Stimulated activated CD4-positive, alpha-beta T cell treated with anti-CD3 and anti-CD28 coated beads, TNF-alpha, amount 100 ng/mL, for 1 hour (primary cell): ENCODE measurements around the gene DPCD.

Source experiments
- DNase-seq, 3 donors: peaks; one replicate each; pipeline ENCODE4 v3.0.0-alpha.2; 2020; ENCODE audit warnings: low read depth in 3 of 3, low spot score in 1 of 3

Gene DPCD

DNA sequence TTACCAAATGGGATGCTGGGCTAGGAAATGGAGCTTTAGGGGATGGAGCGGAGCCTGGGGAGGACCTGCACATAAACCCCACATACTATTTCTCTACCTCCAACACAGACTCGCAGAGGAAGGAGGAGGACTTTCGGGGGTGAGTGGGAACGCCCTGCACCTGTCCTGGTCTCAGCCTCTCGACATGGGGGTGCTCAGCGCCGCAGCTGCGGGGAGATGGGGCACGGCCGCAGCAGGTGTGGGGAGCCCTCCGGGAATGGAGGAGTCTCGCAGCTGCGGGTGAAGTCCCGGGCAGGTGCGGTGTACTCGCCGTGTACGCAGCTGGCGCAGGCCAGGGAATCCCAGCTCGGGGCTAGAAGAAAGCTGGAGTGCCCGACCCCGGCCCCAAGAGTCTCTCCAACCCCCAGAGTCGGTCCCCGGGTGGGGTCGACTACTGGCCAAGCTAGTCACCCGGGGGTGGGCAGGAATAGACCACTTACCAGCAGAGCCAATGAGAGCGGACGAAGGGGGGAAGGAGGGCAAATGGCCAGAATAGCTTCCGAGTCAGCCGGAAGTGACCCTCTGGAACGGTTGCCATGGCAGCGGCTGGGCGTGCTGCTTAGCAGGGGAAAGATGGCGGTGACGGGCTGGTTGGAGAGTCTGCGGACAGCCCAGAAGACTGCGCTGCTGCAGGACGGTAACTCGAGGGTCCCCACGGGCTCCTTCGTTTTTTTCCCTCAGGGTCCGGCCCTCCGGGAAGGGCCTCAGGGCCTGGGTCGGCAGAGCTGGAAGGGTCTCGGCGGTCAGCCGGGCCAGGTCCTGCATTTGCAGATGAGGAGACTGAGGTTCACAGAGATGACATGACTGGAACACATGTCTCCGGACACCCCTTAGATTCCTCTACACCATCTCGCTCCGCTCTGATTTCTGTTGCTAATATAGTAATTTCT, at the start of gene DPCD, which contains the start of gene POLL:
DPCD (plus strand) TSS at position 597 of the 929 bp plus-strand sequence; CDS start at position 613, 16 bp downstream.
POLL (minus strand) TSS at position 533 of the 929 bp plus-strand sequence. CDS start 897 bp downstream, outside the sequence.
- peak; percentile 75 to 82 (median 75) for DNase-seq

DNA sequence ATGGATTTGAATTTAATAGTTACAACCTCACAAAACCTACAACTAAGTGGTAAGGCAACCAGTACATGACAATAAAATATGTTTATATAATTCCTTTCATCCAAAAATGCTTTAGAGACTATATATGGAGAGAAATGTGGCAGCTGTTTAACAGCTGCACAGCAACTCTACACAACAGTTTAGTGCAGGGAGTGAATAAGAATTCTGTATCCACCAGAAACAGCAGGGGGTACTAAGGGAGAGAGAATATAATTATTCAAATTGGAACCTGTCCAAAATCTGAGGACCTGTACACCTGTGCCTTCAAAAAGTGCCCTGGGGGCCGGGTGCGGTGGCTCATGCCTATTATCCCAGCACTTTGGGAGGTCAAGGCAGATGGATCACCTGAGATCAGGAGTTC, 49.7 kb upstream of the DPCD start:
- DNase-seq = no peak

DNA sequence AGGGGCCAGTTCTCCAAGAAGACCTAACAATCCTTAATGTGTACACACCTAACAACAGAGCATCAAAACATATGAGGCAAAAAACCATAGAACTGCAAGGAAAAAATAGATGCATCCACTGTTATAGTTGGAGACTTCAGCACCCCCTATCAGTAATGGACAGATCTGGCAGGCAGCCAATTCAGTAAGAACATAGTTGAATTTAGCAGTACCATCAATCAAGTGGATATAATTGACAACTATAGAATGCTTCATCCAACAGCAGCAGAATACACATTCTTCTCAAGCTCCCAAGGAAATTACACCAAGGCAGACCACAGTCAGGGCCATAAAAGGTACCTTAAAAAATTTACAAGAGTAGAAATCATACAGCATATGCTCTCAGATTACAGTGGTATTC, 42.2 kb upstream of the DPCD start:
- no peak for DNase-seq

DNA sequence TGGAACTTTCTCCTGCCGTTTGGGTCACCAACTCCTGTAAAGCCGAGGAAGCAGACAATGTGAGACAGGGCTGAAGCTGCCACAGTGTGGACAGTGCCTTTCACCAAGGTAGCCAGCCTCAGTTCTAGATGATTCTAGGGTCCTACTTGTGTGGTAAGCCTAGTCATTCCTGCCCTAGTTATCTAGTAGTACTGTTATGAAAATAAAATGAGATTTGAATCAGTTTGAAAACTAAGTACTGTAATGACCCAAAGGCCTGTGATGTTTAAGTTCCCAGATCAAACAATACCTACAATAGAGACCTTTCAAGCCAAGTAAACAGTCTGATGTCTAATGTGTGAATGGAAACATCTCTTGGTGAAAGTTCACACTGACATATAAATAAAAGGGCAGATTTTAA, 37.2 kb upstream of the DPCD start:
- DNase-seq = no peak

DNA sequence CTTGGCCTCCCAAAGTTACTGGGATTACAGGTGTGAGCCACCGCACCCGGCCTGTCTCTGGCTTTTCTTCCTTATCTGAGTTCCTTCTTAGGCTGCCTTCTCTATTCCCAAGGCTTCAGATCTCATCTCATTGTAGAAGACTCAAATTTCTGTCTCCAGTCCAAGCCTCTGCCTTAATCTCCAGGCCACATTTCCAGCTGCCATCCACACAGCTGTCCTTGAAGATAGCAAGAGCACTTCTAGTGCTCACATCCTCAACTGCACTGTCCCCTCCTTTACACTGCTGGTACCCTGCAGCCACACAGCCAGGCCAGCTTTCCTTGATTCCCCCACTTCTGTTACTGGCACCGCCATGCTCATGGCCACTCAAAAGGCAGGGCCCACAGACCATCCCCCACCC, 35.7 kb upstream of the DPCD start:
- no peak for DNase-seq

DNA sequence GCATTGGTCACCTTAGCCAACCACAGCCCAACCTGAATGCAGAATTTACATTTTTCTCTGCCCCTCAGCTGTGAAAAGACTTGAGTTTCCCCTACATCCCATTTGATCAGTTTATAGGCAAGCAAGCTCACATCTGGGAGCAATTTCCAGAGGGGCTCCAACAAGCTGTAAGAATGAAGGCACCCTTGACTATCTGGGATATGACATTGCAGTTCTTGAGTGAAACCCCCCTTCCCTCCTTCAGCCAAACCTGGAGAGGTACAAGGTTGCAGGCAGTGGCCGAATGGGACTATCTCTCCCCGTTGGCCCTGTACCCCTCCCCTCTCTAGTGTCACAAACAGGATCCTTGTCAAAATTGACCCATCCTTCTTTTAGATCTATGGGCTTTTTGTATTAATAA, 30.6 kb upstream of the DPCD start:
- no peak for DNase-seq

DNA sequence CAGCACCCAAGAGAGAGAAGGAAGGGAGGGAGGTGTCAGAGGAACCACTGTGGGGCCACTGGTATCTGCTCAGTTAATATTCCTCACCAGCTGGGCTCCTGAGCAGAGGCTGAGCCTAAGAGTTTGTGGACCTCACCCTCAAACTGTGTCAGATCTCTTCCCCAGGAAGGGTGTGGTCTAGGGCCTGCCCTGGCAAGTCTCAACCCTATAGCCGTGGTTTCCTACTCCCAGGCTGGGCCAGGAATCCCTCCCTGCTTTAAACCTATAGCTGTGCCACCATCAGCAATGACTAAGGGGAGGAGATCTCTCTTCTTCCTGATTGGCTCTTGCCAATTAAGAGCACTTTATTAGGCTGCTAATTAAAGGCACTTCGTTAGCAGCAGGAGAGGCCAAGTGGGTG, 29.9 kb upstream of the DPCD start:
- no peak for DNase-seq

DNA sequence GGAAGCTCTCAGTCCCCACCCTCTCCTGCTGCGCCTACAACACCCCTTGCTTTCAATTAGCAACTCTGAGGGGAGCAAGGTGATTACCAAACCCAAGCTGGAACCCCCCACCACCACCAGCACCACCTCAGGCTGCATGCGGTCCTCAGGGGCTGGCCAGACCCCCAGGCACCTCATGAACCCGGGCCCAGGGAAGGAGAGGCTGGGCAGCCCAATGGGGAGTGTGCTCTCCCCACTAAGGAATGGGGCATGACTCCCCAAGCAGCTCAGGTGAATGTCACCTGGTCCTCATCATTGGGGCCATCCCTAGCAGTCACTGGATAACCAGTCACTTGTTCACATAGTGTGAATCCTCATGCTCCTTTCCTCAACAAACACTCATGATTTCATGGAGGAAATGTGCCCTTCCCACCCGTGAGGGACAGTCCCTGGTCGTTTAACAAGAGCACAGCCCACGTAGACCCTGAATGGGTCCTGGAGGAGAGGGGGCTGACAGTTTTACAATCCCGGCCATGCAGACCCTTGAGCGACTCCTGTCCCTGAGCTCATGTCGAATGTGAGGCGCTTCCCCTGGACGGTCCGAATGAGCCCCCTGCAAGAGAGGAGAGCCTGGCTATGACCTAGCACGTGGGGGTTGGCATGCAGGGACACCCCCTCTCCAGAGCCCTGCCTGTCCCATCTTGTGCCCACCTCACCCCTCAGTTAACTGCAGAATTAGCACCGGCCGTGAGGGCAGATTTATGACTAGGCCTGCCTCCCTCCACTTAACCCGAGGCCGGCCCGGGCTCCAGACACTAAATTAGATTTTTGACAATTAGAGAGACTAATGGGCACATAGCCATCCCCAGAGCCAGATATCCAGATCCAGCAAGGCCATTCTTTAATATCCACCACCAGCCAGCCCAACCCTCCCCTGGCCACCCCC, 29.2 kb upstream of the DPCD start:
- no peak for DNase-seq

DNA sequence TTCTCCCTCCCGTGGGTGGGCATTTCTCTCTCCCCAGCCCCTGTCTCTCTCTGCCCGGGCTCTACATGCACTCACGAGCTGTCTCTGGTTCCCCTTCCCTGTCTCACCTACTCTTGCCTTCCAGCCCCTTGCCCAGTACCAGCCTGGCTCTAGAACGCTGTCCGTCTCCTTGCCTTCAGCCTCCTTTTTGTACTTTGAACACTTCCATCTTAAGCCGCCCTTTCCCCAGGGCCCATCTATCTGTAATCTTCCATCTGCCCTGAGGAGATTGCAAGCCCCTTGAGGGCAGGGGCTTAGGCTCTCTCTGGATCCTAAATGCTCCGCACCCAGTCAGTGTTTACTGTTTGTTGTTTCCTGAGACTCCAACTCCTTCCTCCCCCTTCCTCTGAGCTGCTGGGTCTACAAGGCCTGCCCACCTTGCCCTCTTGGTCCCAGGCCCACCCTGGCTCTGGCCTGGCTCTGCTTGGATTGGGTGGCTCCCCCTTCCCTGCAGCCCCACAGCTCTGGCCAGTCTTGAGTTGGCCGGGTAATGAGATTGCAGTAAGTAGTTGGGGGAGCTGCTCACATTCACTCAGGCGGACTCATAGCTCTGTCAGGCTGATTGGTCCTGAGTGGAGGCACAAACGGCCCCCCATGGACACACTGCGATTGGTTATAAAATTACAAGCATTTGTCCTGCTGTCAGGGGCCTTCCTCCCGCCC, 28.4 kb upstream of the DPCD start:
- no peak for DNase-seq

DNA sequence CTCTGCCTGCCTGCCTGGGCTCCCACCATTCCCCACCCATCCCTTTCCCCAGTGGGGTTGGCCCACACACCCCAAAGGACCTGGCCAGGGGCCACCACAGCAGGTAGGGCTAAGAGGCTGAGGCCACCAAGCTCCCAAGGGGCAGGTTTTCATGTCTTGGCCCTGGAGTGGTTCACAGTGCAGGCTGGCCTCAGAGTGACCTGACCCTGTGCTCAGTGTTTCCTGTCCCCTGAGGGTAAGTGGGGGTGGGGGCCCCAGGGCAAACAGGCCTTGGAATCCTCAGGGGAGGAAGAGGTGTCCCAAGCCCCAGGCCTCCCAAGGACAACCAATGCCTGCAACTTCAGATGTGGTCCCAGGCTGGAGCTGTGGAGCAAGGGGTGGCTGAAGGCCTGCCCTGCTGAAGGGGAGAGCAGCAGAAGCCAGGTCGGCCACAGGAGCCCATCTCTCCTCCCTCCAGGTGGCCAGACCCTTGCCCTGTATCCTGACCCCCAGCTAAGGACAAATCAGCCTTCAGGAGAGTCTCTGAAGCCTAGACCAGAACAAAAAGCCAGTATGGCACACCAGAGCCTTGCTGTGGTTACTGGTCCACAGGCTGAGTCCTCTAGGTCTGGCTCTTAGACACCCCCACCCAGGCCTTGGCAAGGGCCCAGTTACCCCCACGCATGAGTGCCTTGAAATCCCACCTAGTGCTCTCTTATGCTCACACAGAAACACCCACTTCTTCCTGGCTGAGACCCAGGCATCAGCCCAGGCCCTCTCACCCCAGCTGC, 27.6 kb upstream of the DPCD start:
- DNase-seq = no peak

DNA sequence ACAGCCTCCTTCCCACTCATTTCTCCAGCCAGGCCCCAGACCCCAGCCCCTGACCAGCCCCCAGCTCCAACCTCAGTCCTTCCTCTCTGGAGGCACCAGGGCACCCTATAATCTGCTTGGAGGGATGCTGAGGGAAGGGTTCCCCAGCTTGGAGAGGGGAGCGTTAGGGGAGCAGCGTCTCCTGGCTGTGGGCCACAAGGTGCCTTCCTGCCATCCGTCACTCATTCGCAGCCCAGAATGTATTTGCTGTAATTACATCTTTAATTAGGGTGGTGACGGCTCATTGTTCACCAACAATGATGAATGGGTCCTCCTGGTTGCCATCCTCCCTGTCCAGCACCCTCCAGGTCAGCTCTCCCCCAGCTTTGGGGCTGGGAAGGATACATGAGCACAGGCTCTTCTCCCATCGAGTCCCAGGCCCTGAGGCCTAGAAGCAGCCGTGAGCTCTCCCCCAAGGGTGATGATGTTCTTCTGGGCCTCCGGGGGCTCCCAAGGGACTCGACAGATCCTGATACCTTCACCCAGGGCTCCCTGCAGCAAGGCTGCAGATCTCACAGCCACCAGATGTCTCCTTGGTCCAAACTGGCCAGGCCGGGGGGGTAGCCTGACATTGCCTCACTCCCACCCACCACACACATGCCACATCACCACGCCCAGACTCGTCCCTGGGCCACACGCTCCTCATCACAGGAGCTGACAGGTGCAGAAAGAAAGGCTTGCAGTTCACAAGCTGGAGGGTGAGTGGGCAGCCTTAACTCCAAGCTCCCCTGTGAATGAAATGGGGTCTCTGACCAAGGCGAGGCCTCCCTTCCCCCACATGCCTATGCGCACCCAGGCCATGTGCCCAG, 26.8 kb upstream of the DPCD start:
- DNase-seq = no peak

DNA sequence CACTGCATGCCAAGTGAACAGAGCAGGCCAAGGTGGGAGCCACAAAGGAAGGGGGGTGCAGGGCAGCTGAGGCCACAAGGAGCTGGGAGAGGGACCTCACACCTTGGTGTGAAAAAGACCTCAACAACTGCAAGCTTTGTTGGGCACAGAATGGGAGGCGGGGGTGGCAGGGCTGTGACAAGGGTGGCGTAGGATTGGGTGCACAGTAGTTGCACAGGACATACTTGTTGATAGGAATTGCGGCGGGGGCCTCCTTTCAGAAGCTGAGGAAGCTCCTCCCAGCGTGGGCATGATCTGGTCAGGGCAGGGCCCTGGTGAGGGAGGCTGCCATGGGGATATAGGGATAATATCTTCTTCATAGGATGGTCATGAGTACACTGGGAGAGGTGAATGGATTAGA, 25.9 kb upstream of the DPCD start:
- DNase-seq = no peak

DNA sequence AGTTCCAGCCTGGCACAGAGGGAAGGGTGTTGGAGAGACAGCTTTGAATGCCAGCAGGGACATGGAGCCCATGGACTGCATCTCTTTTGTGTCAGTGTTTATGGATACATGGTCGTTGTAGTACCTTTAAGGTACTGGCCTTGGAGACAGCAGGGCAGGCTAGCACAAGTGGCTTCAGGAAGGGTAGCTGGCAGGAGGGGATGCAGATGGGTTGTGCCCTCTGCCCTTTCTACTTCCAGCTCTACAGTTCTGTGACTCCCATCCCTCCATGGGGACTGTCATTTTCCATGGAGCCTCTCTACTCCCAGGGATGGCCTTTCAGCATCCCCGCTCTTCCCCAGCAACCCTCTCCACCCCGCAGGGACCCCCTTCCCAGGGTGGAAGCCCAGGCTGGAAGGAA, 25.1 kb upstream of the DPCD start:
- DNase-seq = no peak

DNA sequence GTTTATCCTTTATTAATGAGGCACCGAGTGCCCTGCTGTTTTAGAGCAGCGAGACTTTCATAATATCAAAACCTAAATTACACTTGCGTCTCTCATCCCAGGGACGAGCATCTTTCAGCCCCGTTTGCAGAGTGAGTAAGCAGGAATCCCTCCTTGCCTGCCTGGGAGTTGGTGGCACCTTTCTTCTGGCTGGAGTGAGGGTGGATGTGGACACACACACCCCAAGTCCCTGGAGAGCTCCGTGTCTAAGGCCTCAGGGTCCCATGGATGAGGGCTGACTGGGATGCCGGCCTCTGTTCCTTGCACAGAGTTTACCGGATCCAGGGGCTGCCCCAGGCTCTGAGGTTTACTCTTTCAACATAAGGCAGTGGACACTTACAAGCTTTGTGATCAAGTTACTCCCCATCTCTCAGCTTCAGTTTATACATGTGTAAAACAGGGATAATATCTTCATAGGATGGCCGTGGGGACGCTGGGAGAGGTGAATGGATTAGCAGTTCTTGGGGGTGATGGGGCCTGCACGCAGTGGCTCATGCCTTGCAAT, 24.6 kb upstream of the DPCD start:
- no peak for DNase-seq

DNA sequence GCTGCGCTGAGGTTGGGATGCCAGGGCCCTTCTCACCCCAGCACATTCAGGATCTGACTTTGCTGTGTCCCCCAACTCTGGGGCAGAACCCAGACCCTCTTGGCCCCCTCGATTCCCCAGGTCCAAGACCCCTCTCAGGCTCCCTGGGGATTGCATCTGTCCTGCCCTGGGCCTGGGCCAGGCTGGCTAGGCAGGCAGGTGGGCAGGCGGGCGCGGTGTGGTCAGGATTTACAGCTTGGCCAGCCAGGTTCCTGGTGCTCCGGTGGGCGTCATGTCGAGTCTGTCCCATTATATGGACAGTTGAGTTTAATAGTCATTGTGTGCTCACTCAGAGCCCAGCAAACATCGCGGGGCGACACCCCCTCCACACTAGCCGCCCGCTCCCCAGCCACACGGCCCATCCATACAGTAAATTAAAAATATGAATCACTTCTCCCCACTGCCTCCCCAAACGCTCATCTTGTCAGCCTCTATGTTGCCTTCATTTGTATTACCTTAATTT, 23.6 kb upstream of the DPCD start:
- no peak for DNase-seq

DNA sequence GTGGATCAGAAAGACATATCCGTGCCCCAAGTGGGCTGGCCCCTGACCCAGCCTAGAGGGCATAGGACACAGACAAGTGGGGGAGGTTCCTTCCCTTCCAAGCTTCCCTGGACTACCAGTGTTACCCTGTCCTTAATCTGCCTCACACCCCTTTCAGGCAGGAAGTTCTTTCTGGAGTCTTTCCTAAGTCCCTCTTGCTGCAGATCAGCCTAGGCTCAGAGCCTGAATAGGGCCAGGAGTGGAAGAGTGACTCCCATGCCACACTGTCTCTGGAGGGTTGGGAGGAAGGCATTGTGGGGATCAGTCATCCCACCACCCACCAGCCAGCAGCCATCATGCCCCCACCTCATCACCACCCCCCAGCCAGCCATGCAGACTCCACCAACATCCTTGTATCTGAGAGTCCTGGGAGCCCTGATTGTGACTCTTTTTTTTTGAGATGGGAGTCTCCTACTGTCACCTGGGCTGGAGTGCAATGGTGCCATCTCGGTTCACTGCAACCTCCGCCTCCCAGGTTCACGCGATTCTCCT, 22.7 kb upstream of the DPCD start:
- DNase-seq = no peak

DNA sequence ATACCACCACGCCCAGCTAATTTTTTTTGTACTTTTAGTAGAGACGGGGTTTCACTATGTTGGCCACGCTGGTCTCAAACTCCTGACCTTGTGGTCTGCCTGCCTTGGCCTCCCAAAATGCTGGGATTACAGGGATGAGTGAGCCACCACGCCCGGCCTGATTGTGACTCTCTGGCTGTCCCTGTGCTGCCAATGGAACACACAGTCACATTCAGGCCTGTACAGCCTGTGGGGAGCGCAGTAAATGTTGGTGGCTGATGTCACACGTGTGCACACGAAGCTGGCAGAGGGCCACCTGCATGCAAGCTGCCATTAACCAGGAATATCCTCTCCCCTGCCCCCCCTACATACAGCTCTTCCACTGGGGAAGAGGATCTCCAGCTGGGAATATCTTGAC, 22.2 kb upstream of the DPCD start:
- DNase-seq = no peak

DNA sequence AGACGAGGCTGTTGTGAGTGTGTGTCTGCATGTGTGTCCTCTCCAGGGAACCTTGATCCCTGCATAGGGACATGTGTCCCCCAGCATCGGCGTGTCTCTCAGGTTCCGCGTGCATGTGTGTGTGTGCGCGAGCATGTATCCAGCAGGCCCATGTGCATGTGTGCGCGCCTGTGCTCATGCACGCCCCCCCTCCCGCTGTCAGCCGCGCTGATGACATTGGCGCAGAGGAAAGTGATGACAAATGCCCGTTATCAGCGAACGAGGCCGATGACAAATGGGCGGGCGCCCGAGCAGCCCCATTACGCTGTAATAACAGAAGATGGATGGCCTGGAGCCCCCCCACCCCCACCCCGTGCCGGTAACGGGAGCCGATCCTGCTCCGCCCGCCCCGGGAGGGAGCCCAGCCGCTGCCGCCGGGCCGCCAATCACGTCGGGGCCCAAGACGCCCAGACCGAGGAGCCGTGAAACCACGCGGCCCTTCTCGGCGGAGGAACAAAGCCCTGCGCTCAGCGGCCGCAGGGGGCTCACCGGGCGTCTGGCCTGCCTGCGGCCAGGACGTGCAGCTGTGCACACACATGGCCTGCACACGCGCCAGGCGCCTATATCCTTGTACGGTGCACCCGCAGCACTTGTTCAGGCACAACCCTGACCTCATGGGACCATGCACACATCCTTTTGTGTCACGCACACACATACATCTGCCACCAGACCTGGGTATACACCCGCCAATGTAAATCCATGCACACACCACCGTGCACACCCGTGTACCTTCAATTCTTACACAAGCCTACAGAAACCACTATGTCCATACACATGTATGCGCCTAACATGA, 21.6 kb upstream of the DPCD start:
- DNase-seq = no peak
